Peyer's patch (tissue), 4 donors: Measurements from ENCODE around the gene NACA2. TPM values are rescaled to one million over a fixed set of nuclear protein-coding genes. Genes with fewer than 3 reads are reported as not detected.
"Not testable (repeated sequence)": the region's sequence is repeated elsewhere in the genome, so short reads cannot be mapped to it uniquely, and the experiment has no call there.

Experiments used
- DNase-seq, 3 donors: peaks; one replicate each; pipeline ENCODE4 v3.0.0-alpha.2; 2017 to 2019
- H3K27ac ChIP-seq, 4 donors: fragments of 200-600 bp; sonication (generic); one replicate each; pipeline ENCODE4 v1.5.1; 2016 to 2019
- H3K27me3 ChIP-seq, 2 donors: fragments of 200-600 bp; sonication (generic); one replicate each; pipeline ENCODE4 v1.5.1; 2019
- H3K36me3 ChIP-seq, 3 donors: fragments of 200-600 bp; sonication (generic); one replicate each; pipeline ENCODE4 v1.5.1; 2016 to 2019
- H3K4me1 ChIP-seq, 4 donors: fragments of 200-600 bp; sonication (generic); one replicate each; pipeline ENCODE4 v1.5.1; 2016 to 2019
- H3K4me3 ChIP-seq, 4 donors: fragments of 200-600 bp; sonication (generic); 1 replicate in 3 of 4; 2 replicates in 1 of 4; pipeline ENCODE4 v1.5.1; 2016 to 2019; ENCODE audit warnings: mild to moderate bottlenecking in 1 of 4
- H3K9me3 ChIP-seq, 4 donors: fragments of 200-600 bp; sonication (generic); one replicate each; pipeline ENCODE4 v1.5.1; 2016 to 2019; ENCODE audit warnings: mild to moderate bottlenecking in 1 of 4
- POLR2A ChIP-seq, 2 donors: fragments of 450-650 bp; IDR thresholded peaks; one replicate each; pipeline ENCODE4 v1.5.1; 2017; ENCODE audit warnings: antibody characterized with exemption in 2 of 2, mild to moderate bottlenecking in 2 of 2, moderate library complexity in 2 of 2
- total RNA-seq, 4 donors: library from RNA; depleted of rRNA; stranded (reverse); fragments of >200 nt; gene quantifications; one replicate each; pipeline ENCODE4 v1.1.0, GENCODE V29; 2016
- TF ChIP-seq, protein P1 (sequence below), 6 experiments: fragments of 450-650 bp in 4 of 6; fragments of 200-600 bp in 2 of 6; sonication (generic) in 1 of 6; IDR thresholded peaks; one replicate each; pipeline ENCODE4 v1.5.1; 2017 to 2019; ENCODE audit warnings: antibody characterized with exemption in 6 of 6, mild to moderate bottlenecking in 3 of 6, moderate library complexity in 1 of 6

The NACA2 gene
- total RNA-seq, 4 donors from 2014 or later = not detected

DNA sequence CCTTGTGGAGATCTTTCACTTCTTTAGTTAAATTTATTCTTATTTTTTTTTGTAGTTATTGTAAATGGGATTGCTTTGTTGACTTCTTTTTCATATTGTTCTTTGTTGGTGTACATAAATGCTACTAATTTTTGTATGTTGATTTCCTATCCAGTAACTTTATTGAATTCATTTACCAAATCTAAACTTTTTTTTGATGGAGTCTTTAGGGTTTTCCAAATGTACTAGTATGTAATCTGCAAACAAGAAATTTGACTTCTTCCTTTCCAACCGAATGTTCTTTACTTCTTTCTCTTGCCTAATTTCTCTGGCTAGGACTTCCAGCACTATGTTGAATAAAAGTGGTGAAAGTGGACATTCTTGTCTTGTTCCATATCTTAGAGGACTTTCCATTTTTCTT is 41.8 kb upstream of the NACA2 start:
- no peak for DNase-seq
- no peak for TF ChIP-seq POLR2A (IDR thresholded peaks at IDR 0.05)
- TF ChIP-seq, protein P1, sequence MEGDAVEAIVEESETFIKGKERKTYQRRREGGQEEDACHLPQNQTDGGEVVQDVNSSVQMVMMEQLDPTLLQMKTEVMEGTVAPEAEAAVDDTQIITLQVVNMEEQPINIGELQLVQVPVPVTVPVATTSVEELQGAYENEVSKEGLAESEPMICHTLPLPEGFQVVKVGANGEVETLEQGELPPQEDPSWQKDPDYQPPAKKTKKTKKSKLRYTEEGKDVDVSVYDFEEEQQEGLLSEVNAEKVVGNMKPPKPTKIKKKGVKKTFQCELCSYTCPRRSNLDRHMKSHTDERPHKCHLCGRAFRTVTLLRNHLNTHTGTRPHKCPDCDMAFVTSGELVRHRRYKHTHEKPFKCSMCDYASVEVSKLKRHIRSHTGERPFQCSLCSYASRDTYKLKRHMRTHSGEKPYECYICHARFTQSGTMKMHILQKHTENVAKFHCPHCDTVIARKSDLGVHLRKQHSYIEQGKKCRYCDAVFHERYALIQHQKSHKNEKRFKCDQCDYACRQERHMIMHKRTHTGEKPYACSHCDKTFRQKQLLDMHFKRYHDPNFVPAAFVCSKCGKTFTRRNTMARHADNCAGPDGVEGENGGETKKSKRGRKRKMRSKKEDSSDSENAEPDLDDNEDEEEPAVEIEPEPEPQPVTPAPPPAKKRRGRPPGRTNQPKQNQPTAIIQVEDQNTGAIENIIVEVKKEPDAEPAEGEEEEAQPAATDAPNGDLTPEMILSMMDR (IDR thresholded peaks at IDR 0.05) = no peak
- Histone ChIP-seq H3K27me3 (no peaks in the 10 kb centered on the region), H3K27ac (no peak overlapping the region), H3K9me3 (no peaks in the 10 kb centered on the region), H3K4me3 (no peak overlapping the region), H3K4me1 (no peaks in the 10 kb centered on the region), H3K36me3 (no peaks in the 10 kb centered on the region)

DNA sequence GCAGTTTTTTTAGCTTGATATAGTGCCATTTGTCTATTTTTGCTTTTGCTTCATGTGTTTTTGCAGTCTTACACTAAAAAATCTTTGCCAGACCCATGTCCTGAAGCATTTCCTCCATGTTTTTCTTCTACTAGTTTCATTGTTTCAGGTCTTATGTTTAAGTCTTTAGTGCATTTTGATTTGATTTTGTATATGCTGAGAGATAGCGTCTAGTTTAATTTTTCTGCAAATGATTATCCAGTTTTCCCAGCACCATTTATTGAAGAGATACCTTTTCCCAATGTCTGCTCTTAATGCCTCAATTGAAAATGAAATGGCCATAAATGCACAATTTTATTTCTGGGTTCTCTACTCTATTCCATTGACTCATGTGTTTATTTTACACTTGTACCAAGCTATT is 40.8 kb upstream of the NACA2 start:
- no peak for DNase-seq
- Histone ChIP-seq H3K36me3 (no peaks in the 10 kb centered on the region), H3K9me3 (no peaks in the 10 kb centered on the region), H3K27me3 (no peaks in the 10 kb centered on the region), H3K4me1 (no peaks in the 10 kb centered on the region), H3K27ac (no peak overlapping the region), H3K4me3 (no peak overlapping the region)
- no peak for TF ChIP-seq POLR2A (IDR thresholded peaks at IDR 0.05)
- TF ChIP-seq, protein P1 (IDR thresholded peaks at IDR 0.05) = no peak

DNA sequence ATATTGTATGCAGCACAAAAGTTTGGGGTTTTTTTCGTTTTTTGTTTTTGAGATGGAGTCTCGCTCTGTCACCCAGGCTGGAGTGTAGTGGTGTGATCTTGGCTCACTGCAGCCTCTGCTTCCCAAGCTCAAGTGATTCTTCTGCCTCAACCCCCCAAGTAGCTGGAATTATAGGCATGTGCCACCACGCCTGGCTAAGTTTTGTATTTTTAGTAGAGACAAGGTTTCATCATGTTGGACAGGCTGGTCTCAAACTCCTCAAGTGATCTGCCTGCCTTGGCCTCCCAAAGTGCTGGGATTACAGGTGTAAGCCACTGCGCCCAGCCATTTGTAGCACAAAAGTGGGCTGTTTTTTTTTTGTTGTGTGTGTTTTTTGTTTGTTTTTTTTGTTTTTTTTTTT is 37.1 kb upstream of the NACA2 start:
- not testable (repeated sequence) for H3K9me3 ChIP-seq

DNA sequence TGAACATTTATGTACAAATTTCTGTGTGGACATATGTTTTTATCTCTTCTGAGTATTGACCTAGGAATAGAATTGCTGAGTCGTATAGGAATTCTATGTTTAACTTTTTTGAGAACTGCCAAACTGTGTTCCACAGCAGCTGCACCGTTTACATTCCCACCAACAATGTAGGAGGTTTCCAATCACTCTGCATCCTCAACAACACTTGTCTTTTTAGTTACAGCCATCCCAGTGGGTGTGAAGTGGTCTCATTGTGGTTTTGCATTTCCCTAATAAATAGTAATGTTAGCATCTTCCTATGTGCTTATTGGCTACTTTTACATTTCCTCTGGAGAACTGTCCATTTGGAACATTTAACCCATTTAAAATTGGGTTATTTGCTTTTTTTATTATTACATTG is 36.6 kb upstream of the NACA2 start:
- Histone ChIP-seq H3K27ac (no peak overlapping the region), H3K36me3 (no peaks in the 10 kb centered on the region), H3K9me3 (no peaks in the 10 kb centered on the region), H3K4me1 (no peaks in the 10 kb centered on the region), H3K4me3 (no peak overlapping the region), H3K27me3 (no peaks in the 10 kb centered on the region)
- no peak for DNase-seq
- TF ChIP-seq, protein P1 (IDR thresholded peaks at IDR 0.05) = no peak
- no peak for TF ChIP-seq POLR2A (IDR thresholded peaks at IDR 0.05)

More for the DNA sequence above, 37.1 kb upstream of the NACA2 start:
- not testable (repeated sequence) for H3K27ac ChIP-seq, H3K4me3 ChIP-seq, DNase-seq, H3K36me3 ChIP-seq, H3K4me1 ChIP-seq, H3K27me3 ChIP-seq

DNA sequence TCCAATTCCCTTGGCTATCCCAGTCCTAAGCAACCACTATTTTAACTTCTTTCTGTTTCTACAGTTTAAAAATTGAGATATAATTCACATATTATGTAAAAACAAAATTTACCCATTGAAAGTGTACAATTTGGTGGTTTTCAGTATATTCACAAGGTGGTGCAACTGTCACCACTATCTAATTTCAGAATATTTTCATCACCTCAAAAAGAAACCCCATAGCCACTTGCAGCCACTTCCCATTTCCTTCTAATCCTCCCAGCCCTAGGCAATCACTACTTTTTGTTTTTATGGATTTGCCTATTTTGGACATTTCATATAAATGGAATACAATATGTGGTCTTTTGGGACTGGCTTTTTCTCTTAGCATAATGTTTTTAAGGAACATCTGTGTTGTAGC is 36.1 kb upstream of the NACA2 start:
- no peaks in the 10 kb centered on the region for H3K4me1 ChIP-seq
- H3K27me3 ChIP-seq = no peaks in the 10 kb centered on the region
- no peaks in the 10 kb centered on the region for H3K9me3 ChIP-seq
- H3K27ac ChIP-seq = no peak overlapping the region
- no peak overlapping the region for H3K4me3 ChIP-seq
- no peaks in the 10 kb centered on the region for H3K36me3 ChIP-seq
- TF ChIP-seq, protein P1 (IDR thresholded peaks at IDR 0.05) = no peak
- no peak for TF ChIP-seq POLR2A (IDR thresholded peaks at IDR 0.05)
- no peak for DNase-seq

DNA sequence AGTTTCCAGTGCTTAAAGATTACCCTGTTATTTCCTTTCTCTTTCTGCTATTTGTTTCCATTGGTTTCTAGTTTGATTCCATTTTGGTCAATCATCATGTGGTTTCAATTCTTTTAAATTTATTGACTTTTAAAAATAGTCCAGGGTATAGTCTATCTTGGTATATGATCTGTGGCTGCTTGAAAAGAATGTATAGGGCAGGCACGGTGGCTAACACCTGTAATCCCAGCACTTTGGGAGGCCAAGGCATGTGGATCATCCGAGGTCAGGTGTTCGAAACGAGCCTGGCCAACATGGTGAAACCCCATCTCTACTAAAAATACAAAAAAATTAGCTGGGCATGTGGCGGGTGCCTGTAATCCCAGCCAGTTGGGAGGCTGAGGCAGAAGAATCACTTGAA is 34.5 kb upstream of the NACA2 start:
- H3K27me3 ChIP-seq = no peaks in the 10 kb centered on the region
- H3K4me1 ChIP-seq = no peaks in the 10 kb centered on the region
- TF ChIP-seq, protein P1 (IDR thresholded peaks at IDR 0.05) = no peak
- TF ChIP-seq POLR2A (IDR thresholded peaks at IDR 0.05) = no peak
- no peaks in the 10 kb centered on the region for H3K36me3 ChIP-seq
- no peak overlapping the region for H3K27ac ChIP-seq
- DNase-seq = no peak
- H3K4me3 ChIP-seq = no peak overlapping the region
- no peaks in the 10 kb centered on the region for H3K9me3 ChIP-seq
